SK-N-SH treated with all-trans-retinoic acid at 6 μM for 48 hours (cell line): Measurements from ENCODE around the gene KMT5B.

Experiments used
- ATAC-seq: fragments of 200-7000 bp; cut with Tn5 transposase; 3 replicates; pipeline ENCODE4 v1.9.1; 2020; ENCODE audit warnings: mild to moderate bottlenecking, moderate library complexity
- ARNTL ChIP-seq: fragments of 450-650 bp; formaldehyde crosslinking; IDR thresholded peaks from 2 replicates; pipeline ENCODE4 v1.5.0; 2020; ENCODE audit warnings: low read depth, mild to moderate bottlenecking, moderate library complexity, borderline replicate concordance
- BACH2 ChIP-seq: fragments of 250-450 bp; sonication (Bioruptor Pico); IDR thresholded peaks from 2 replicates; pipeline ENCODE4 v1.9.0; 2021; ENCODE audit warnings: mild to moderate bottlenecking, borderline replicate concordance
- CREB5 ChIP-seq: fragments of 250-450 bp; sonication (Bioruptor Pico); IDR thresholded peaks from 2 replicates; pipeline ENCODE4 v1.5.1; 2020; ENCODE audit warnings: low read depth, mild to moderate bottlenecking, moderate library complexity
- CSDC2 ChIP-seq: fragments of 250-450 bp; sonication (Bioruptor Pico); IDR thresholded peaks from 2 replicates; pipeline ENCODE4 v1.5.0; 2020; ENCODE audit warnings: mild to moderate bottlenecking, moderate library complexity
- ESRRG ChIP-seq: fragments of 250-450 bp; sonication (Bioruptor Pico); IDR thresholded peaks from 2 replicates; pipeline ENCODE4 v1.6.1; 2021; ENCODE audit warnings: mild to moderate bottlenecking
- GLIS3 ChIP-seq: fragments of 250-450 bp; sonication (Bioruptor Pico); IDR thresholded peaks from 2 replicates; pipeline ENCODE4 v1.5.0; 2020; ENCODE audit warnings: mild to moderate bottlenecking, moderate library complexity
- OSR1 ChIP-seq: fragments of 250-450 bp; sonication (Bioruptor Pico); IDR thresholded peaks from 2 replicates; pipeline ENCODE4 v1.8.0; 2022; ENCODE audit warnings: moderate library complexity, mild to moderate bottlenecking, inconsistent platforms
- SNAI2 ChIP-seq: fragments of 250-450 bp; sonication (Bioruptor Pico); IDR thresholded peaks from 2 replicates; pipeline ENCODE4 v1.5.0; 2020; ENCODE audit warnings: mild to moderate bottlenecking, moderate library complexity
- TCF4 ChIP-seq: fragments of 250-450 bp; sonication (Bioruptor Pico); IDR thresholded peaks from 2 replicates; pipeline ENCODE4 v1.8.0; 2021; ENCODE audit warnings: mild to moderate bottlenecking, moderate library complexity, borderline replicate concordance
- ZC3H10 ChIP-seq: fragments of 250-450 bp; sonication (Bioruptor Pico); IDR thresholded peaks from 2 replicates; pipeline ENCODE4 v1.5.1; 2021; ENCODE audit warnings: mild to moderate bottlenecking, moderate library complexity
- ZFP3 ChIP-seq: fragments of 250-450 bp; sonication (Bioruptor Pico); IDR thresholded peaks from 2 replicates; pipeline ENCODE4 v1.5.0; 2020; ENCODE audit warnings: mild to moderate bottlenecking, moderate library complexity
- ZFP30 ChIP-seq: fragments of 450-650 bp; formaldehyde crosslinking; IDR thresholded peaks from 2 replicates; pipeline ENCODE4 v1.5.0; 2022; ENCODE audit warnings: mild to moderate bottlenecking, moderate library complexity
- ZNF565 ChIP-seq: fragments of 450-650 bp; formaldehyde crosslinking; conservative IDR thresholded peaks from 2 replicates; pipeline ENCODE4 v1.5.0; 2020; ENCODE audit warnings: low read depth, mild to moderate bottlenecking, moderate library complexity
- ZNF8 ChIP-seq: fragments of 450-650 bp; formaldehyde crosslinking; IDR thresholded peaks from 2 replicates; pipeline ENCODE4 v1.5.0; 2020; ENCODE audit warnings: mild to moderate bottlenecking, moderate library complexity
- TF ChIP-seq, protein P1 (sequence below): fragments of 250-450 bp; sonication (Bioruptor Pico); IDR thresholded peaks from 2 replicates; pipeline ENCODE4 v1.5.0; 2020; ENCODE audit warnings: mild to moderate bottlenecking, moderate library complexity
- TF ChIP-seq, protein P2 (sequence below): fragments of 250-450 bp; sonication (Bioruptor Pico); IDR thresholded peaks from 2 replicates; pipeline ENCODE4 v1.8.0; 2020; ENCODE audit warnings: mild to moderate bottlenecking, moderate library complexity, borderline replicate concordance

KMT5B gene

DNA sequence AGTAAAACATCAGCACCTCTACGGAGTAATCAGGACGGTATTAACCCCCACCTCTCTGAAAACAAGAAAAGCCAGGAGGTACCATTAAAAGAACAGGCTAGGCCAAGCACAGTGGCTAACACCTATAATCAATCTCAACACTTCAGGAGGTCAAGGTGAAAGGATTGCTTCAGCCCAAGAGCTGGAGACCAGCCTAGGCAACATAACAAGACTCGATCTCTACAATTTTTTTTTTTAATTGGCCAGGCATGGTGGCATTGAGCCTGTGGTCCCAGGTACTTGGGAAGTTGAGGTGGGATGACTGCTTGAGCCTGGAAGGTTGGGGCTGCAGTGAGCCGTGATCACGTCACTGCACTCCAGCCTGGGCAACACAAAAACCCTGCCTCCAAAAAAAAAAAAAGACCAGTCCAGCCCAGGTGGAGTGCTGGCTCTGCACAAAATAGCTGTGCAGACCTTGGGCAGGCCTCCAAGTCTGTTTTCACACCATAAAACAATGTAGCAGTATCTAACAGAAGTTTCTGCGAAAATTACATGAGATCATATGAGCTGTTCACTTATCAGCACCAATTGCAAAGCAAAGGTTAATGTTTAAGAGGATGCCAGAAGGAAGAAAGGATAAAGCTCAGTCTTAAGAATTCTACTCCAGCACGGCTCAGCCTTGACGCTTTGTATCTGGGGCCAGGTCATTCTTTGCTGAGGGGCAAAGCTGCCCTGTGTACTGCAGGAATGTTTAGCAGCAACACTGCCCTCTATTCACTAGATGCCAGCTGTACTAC is 106.7 kb downstream of the KMT5B start:
- TF ChIP-seq ESRRG (no peak), ZFP30 (no peak), SNAI2 (CRISPR knock-in tag) (no peak), ZC3H10 (CRISPR knock-in tag) (no peak), ARNTL (CRISPR knock-in tag) (no peak), TCF4 (CRISPR knock-in tag) (no peak), BACH2 (CRISPR knock-in tag) (no peak), GLIS3 (CRISPR knock-in tag) (no peak), OSR1 (CRISPR knock-in tag) (no peak), ZNF565 (no peak), CREB5 (CRISPR knock-in tag) (no peak), ZNF8 (CRISPR knock-in tag) (no peak), ZFP3 (CRISPR knock-in tag) (no peak), CSDC2 (no peak)
- TF ChIP-seq, protein P1, sequence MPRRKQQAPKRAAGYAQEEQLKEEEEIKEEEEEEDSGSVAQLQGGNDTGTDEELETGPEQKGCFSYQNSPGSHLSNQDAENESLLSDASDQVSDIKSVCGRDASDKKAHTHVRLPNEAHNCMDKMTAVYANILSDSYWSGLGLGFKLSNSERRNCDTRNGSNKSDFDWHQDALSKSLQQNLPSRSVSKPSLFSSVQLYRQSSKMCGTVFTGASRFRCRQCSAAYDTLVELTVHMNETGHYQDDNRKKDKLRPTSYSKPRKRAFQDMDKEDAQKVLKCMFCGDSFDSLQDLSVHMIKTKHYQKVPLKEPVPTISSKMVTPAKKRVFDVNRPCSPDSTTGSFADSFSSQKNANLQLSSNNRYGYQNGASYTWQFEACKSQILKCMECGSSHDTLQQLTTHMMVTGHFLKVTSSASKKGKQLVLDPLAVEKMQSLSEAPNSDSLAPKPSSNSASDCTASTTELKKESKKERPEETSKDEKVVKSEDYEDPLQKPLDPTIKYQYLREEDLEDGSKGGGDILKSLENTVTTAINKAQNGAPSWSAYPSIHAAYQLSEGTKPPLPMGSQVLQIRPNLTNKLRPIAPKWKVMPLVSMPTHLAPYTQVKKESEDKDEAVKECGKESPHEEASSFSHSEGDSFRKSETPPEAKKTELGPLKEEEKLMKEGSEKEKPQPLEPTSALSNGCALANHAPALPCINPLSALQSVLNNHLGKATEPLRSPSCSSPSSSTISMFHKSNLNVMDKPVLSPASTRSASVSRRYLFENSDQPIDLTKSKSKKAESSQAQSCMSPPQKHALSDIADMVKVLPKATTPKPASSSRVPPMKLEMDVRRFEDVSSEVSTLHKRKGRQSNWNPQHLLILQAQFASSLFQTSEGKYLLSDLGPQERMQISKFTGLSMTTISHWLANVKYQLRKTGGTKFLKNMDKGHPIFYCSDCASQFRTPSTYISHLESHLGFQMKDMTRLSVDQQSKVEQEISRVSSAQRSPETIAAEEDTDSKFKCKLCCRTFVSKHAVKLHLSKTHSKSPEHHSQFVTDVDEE: no peak
- TF ChIP-seq, protein P2, sequence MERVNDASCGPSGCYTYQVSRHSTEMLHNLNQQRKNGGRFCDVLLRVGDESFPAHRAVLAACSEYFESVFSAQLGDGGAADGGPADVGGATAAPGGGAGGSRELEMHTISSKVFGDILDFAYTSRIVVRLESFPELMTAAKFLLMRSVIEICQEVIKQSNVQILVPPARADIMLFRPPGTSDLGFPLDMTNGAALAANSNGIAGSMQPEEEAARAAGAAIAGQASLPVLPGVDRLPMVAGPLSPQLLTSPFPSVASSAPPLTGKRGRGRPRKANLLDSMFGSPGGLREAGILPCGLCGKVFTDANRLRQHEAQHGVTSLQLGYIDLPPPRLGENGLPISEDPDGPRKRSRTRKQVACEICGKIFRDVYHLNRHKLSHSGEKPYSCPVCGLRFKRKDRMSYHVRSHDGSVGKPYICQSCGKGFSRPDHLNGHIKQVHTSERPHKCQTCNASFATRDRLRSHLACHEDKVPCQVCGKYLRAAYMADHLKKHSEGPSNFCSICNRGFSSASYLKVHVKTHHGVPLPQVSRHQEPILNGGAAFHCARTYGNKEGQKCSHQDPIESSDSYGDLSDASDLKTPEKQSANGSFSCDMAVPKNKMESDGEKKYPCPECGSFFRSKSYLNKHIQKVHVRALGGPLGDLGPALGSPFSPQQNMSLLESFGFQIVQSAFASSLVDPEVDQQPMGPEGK: no peak
- ATAC-seq: peak; percentile 40; the same call in 1 of the 3 replicates
